HG03342 (cell line): ENCODE measurements around the gene EML1.

Experiments
- ATAC-seq: cut with Tn5 transposase; IDR thresholded peaks from one replicate; pipeline ENCODE4 v1.9.1; 2021; ENCODE audit warnings: mild to moderate bottlenecking, moderate library complexity; ENCODE audit not compliant: unreplicated experiment

The EML1 gene

DNA sequence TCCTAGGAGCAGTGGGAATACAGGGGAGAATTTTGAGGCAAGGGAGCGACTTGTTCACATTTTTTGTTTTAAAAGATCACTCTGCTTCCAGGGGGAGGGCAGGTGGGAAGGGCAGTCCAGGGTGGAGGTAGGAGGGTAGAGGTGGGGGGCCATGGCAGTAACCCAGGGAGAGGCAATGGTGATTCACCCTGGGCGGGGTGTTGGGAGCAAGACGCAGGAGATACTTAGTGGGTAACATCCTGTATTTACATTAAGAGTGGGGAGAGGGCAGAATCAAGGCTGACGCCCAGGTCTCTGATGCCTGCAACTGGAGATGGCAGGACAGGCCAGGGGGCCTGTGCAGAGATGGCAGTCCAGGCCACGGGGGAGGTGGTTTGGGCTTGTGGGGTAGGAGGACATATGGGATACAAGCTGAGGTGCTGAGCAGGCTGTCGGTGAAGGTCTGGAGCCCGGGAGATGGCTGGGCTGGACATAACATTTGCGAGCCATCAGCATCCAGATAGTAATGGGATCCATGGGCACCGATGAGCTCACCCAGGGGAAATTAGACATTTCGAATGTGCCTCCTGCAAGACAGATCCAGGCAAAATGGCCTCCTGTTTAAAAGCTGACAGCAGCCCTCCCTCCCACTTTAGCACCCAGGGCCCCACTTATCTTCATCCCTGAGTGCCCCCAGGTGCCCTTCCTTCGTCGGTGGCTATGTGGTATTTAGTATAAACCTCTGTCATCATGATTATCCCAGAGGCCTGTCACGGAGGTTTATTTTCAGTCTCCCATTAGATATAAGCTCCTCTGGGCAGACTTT lies 9.3 kb downstream of the EML1 start:
- ATAC-seq = no peak

DNA sequence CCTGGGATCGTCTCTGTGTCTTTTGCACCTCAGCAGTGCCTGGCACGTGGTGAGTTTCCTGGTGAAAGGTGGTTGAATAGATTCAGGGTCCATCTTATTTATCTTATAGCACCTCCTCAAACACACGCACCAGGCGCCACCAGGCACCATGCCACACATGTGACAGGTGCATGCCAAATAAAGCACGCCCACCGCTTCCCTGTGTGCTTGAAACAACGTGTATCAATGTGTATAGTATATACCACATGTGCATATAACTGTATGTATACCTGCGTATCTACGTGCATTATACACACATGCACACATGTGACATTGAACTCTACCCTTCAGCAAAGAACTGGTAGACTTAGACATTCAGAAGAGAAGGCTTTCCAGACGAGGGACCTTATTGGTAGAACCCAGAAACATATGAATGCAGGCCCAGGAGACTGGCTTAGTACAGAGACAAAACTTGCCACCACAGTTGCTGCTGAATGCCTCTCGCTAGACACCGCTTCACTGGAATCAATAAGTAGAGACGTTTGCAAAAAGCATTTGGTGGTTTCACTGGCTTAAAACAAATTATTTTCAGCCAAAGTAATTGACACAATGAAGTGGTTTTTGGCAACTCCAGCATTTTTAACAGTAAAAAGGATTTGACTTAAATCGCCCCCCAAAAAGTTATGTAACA lies 10.0 kb downstream of the EML1 start:
- no peak for ATAC-seq

- no peak for ATAC-seq
Observed at GRCh38 chr14:99803803-99804202, 10.6 kb downstream of the EML1 start.

- ATAC-seq = no peak
Observed at GRCh38 chr14:99805757-99806439, 12.7 kb downstream of the EML1 start.

GRCh38 chr14:99806836-99807235 lies 13.6 kb downstream of the EML1 start:
- ATAC-seq = no peak

DNA sequence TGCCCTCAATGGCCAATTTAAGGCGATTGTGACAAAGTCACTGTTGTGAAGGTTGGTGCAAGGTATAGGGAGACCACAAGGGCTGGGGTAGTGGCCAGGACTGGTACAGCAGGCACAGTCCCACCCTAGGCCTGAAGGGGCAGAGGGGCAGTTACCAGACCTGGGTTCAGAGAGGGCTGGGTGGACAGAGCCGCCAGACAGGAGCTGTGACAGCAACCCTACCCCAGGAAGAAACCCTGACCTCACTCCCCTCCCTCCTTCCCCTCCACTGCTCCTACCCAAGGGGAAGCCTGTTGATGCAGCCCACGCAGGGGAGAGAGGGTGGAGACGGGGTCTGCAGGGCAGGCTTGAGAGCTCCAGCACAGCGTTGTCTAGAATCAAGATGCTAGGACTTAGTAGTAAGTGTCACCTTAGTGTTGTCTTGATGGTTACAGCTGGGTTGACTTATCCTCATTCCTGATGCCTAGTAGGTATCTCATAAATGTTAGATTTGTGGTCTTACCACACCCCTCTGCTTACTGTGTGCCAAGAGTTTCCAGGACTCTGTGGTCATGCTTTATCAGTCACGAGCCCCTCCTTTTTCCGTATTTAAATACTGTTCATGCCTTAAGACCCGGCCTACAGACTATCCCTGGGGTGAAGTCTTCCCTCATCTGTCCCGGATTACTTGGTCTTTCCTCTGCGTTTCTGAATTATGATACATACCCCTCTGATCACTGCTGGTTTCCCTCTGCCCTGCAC lies 14.4 kb downstream of the EML1 start:
- ATAC-seq = no peak

- no peak for ATAC-seq
Observed at GRCh38 chr14:99808154-99808505, 14.9 kb downstream of the EML1 start.

DNA sequence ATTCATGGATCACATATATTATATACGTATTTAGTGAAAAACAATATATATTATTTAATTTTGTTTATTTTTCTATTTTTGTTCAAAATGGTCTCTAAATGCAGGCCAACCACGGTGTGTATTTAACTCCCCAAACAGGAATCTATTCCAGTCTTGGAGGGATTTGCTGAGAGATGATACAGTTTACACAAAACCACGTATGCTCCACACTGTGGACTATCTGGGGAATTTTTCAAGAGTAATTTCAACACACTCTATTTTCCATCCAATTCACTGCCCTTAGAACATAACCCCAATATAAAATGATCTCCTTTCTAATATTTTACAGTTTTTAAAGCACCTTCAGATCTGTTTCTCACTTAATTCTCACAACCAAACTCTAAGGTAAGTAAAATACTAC lies 15.3 kb downstream of the EML1 start:
- no peak for ATAC-seq

GRCh38 chr14:99809360-99809759 lies 16.1 kb downstream of the EML1 start:
- no peak for ATAC-seq

GRCh38 chr14:99809859-99810558 lies 16.8 kb downstream of the EML1 start:
- no peak for ATAC-seq

- ATAC-seq = no peak
Observed at GRCh38 chr14:99810559-99810874, 17.3 kb downstream of the EML1 start.

GRCh38 chr14:99812096-99812750 lies 19.0 kb downstream of the EML1 start:
- ATAC-seq = no peak

DNA sequence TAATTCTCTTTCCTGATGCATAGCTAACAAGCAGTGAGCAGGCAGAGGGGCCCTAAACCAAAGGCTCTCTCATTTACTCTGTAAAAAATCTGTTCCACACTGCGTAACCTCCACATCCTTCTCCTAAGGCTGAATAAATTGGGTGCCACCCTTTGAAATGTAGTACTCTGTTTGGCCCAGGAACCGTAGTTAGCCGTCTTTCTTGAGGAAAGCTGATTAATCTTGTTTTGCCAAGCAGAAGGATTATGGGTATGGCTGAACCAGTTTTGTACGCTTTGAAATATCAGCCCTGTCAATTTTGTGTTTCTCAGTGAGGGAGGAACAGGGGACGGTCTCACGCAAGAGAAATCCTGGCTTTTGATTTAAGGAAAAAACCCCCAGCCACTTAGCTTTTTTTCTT lies 19.7 kb downstream of the EML1 start:
- no peak for ATAC-seq

- no peak for ATAC-seq
Observed at GRCh38 chr14:99815696-99816095, 22.5 kb downstream of the EML1 start.

GRCh38 chr14:99816217-99816616 lies 23.0 kb downstream of the EML1 start:
- no peak for ATAC-seq

DNA sequence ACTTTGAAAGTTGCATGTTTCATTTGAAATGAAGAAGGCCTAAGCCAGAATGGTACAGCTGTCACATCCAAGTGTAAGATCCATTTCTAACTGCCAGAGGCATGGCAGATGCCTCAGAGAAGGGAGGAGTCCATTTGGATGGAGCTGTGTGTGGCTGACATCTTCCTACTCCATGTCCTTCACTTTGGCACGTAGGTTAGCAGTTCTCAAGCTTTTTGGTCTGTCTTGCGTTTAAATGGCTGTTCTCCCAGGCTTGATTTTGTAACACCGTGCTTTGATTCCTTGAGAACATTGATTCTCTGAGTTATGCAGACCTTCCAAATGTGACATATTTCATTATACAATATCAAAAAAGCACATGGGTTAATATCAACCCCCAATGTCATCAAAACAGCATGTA lies 23.4 kb downstream of the EML1 start:
- no peak for ATAC-seq

- ATAC-seq = no peak
Observed at GRCh38 chr14:99817331-99817730, 24.1 kb downstream of the EML1 start.

DNA sequence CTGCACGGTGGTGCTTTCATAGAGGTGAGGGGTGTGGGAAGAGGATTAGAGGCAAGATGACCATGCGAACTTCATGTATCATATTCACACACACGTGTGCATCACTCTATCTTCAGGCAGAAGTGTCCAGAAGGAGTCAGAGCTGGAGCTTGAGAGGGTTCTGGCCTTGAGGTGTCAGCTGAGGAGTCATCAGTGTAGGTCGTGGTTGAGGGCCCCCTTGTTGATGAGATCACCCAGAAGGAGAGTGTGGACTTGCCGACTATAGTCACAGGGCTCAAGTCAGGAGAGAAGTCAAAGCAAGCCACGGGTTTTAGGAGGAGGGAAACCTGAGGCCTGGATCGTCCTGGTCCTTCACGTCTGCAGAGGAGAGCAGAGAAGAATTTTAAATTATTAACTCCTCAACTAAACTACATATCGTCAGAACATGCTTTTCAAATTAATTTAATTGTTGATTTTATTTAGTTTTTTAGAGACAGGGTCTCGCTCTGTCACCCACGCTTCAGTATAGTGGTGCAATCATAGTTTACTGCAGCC lies 25.4 kb downstream of the EML1 start:
- ATAC-seq = no peak

DNA sequence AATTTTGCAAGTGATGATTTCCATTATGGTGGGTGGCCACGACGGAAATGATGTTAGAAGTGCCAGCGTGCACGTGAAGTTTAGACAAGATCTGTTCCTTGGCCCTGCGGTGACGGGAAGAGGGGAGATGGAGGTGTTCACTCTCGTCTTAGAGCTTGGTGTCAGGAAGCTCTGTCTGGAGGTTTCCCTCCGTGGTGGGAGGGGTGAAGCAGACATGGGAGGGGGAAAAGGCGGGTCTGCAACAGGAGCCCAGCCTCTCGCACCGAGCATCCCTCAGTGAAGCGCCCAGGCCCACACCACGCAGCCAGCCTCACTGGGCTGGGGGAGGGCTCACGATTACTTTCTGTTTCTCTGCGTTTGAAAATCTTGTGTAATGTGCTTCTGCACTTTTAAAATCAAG lies 26.3 kb downstream of the EML1 start:
- ATAC-seq = no peak

- ATAC-seq = no peak
Observed at GRCh38 chr14:99820702-99821331, 27.6 kb downstream of the EML1 start.
